ENCODE measurements around the gene ITGB4.

GRCh38 chr17:75736173-75736835 is 15.0 kb downstream of the ITGB4 start:
- TF ChIP-seq CTCF (IDR thresholded peaks at IDR 0.05), result no peak
- TF ChIP-seq POLR2A (IDR thresholded peaks at IDR 0.05), result no peak
